Fibroblast of the aortic adventitia (primary cell): ENCODE data around the gene RAP1GAP2. TPM values are rescaled to one million over a fixed set of nuclear protein-coding genes. Genes with fewer than 3 reads are reported as not detected.
"Not testable (repeated sequence)": the region's sequence is repeated elsewhere in the genome, so short reads cannot be mapped to it uniquely, and the experiment has no call there.

Source experiments
- DNase-seq: peaks from one replicate; pipeline ENCODE4 v3.0.0-alpha.2; 2010; ENCODE audit warnings: low read depth
- H3K4me3 ChIP-seq: 2 replicates; pipeline ENCODE4 v1.5.1; 2011; ENCODE audit warnings: low read depth, mild to moderate bottlenecking, control low read depth, low read length, moderate library complexity
- total RNA-seq: library from RNA; depleted of rRNA; stranded (reverse); fragments of >200 nt; gene quantifications from 2 replicates; pipeline ENCODE4 v1.2.3, GENCODE V29; 2012; ENCODE audit warnings: low replicate concordance
- TF ChIP-seq, protein P1 (sequence below): IDR thresholded peaks from 2 replicates; pipeline ENCODE4 v1.5.1; 2011; ENCODE audit warnings: mild to moderate bottlenecking, low read length, control low read depth, inconsistent platforms; ENCODE audit not compliant: insufficient read depth

Gene RAP1GAP2
- total RNA-seq, 1 donor, result 5.0 TPM

GRCh38 chr17:2995377-2995776 is 199.1 kb downstream of the RAP1GAP2 start:
- H3K4me3 ChIP-seq, result no peak overlapping the region
- DNase-seq, result no peak
- TF ChIP-seq, protein P1, sequence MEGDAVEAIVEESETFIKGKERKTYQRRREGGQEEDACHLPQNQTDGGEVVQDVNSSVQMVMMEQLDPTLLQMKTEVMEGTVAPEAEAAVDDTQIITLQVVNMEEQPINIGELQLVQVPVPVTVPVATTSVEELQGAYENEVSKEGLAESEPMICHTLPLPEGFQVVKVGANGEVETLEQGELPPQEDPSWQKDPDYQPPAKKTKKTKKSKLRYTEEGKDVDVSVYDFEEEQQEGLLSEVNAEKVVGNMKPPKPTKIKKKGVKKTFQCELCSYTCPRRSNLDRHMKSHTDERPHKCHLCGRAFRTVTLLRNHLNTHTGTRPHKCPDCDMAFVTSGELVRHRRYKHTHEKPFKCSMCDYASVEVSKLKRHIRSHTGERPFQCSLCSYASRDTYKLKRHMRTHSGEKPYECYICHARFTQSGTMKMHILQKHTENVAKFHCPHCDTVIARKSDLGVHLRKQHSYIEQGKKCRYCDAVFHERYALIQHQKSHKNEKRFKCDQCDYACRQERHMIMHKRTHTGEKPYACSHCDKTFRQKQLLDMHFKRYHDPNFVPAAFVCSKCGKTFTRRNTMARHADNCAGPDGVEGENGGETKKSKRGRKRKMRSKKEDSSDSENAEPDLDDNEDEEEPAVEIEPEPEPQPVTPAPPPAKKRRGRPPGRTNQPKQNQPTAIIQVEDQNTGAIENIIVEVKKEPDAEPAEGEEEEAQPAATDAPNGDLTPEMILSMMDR, result no peak

DNA sequence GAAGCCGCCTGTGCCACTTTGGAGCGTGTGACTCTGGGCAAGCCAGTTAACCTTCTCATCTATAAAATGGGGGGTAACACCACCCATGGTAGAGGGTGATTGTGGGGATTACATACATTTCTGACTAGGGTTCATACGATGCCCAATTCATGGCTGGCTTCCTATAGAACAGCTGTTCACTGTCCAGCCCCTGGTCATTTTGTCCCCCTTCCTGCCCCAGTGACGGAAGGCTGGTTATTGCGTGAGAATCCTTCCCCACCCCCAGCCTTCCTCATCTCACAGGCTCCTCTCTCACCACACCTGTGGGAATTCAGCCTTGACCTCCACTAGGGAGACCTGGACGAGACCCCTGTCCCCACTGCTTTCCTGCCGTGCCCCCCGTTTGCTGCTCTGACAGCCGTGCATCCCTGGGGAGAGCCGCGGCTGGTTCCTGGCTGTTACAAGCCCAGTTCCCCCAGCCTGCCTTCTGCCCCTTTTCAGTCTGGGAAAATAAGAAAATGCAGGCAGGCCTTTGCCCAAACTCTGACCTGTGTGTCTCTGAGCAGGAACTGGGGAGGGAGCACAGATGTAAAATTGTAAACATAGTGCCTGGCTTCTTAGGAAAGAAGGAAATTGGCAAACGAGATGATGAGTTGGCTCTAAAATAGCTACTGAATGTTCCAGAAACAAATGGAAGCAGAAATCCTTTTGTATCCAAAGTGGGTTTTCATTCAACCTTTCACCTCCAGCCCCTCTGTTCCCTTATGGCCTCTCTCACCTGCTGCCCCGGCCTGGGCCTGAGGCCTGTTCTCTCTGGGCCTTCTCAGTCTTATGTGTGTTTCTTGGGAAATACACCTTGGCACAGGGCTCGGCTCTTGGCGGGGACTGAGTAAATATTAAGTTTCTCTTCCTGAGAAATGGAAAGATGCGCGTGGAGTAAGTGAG is 199.9 kb downstream of the RAP1GAP2 start:
- H3K4me3 ChIP-seq, result no peak overlapping the region
- TF ChIP-seq, protein P1, result no peak
- DNase-seq, result peak; percentile 36

GRCh38 chr17:2996810-2997670 is 200.8 kb downstream of the RAP1GAP2 start:
- no peak for DNase-seq
- TF ChIP-seq, protein P1, result no peak
- no peak overlapping the region for H3K4me3 ChIP-seq

- not testable (repeated sequence) for H3K4me3 ChIP-seq
- peak; percentile 38 for DNase-seq
Measured at GRCh38 chr17:2998469-2998901, 202.2 kb downstream of the RAP1GAP2 start.

DNA sequence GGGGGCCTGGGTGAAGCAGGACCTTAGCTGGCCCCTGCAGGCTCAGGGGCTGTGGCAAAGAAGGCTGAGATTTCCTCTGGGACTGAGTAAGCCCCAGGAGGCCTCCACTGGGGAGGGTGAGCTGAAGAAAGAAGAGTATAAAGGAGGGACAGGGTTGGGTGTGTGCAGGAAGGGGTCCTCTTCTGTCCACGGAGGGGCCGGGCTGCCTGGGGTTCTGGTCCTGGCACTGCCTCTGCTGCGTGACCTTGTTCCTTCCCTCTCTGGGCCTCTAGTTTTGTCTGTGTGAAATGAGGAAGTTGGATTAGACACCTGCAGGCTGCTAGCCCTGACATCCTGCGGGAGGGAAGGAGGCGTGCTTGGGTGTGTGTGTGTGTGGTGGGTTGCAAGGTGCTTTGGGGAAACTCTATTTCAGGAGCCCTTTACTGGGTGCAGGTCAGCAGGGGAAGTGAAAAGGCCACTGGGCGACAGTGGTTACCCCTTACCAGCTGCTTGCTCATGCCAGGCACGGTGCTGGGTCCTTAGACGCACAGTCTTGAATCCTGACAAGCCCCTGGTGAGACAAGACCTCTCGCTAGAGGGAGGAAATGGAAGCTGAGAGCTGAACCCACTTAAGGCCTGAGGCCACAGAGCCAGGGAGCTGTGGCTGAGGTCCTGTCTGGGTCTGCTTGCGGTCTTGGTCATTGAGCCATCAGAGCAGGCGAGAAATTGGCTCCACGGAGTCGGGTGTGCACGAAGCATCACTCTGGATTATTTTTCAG is 206.5 kb downstream of the RAP1GAP2 start:
- no peak for DNase-seq
- H3K4me3 ChIP-seq, result no peak overlapping the region
- TF ChIP-seq, protein P1, result no peak

GRCh38 chr17:3003296-3004149 is 207.3 kb downstream of the RAP1GAP2 start:
- no peak for DNase-seq
- peak overlapping the region; percentile 6 for H3K4me3 ChIP-seq
- TF ChIP-seq, protein P1, result no peak
